K562 (cell line): ENCODE data around the gene UTP14C. TPM values are rescaled to one million over a fixed set of nuclear protein-coding genes. Genes with fewer than 3 reads are reported as not detected.

ENCODE experiments used
- BACH1 ChIP-seq: fragments of 200-800 bp; sonication (Bioruptor generic); IDR thresholded peaks from 2 replicates; pipeline ENCODE4 v1.6.1; 2016; ENCODE audit warnings: missing genetic modification characterization, missing compliant biosample characterization
- ILK ChIP-seq: fragments of 450-650 bp; IDR thresholded peaks from 2 replicates; pipeline ENCODE4 v1.6.1; 2016; ENCODE audit warnings: missing genetic modification characterization, low read depth, mild to moderate bottlenecking, missing compliant biosample characterization, moderate library complexity, borderline replicate concordance
- RBM39 ChIP-seq: fragments of 200-400 bp; formaldehyde crosslinking; optimal IDR thresholded peaks from 2 replicates; pipeline ENCODE3; 2018; ENCODE audit warnings: low read depth, low read length
- TCF3 ChIP-seq: sonication (generic); formaldehyde crosslinking; IDR thresholded peaks from 2 replicates; pipeline ENCODE4 v1.4.0; 2020; ENCODE audit warnings: mild to moderate bottlenecking, missing genetic modification reagents
- polyA plus RNA-seq, 8 experiments: library from polyadenylated mRNA; depleted of rRNA in 4 of 8; stranded (reverse) in 5 of 8; unstranded in 3 of 8; fragments of >200 nt; fragmentation: Nextera tagmentation in 2 of 8; fragmentation: Illumina TruSeq in 1 of 8; extraction: Ambion mirVana in 2 of 8; extraction: Trizol in 1 of 8; gene quantifications; 2 replicates each; pipeline versions ENCODE4 v1.2.1 to v1.2.3, GENCODE V29; 2011 to 2014; ENCODE audit warnings: inconsistent platforms in 1 of 8, missing spikeins in 1 of 8
- total RNA-seq, 7 experiments: library from RNA; depleted of rRNA in 6 of 7; stranded (reverse); fragments of >200 nt in 6 of 7; fragmentation: Illumina TruSeq in 2 of 7; extraction: Trizol in 2 of 7; gene quantifications; 2 replicates each; pipeline versions ENCODE4 v1.2.1 to v1.2.3, GENCODE V29; 2011 to 2021; ENCODE audit warnings: low replicate concordance in 1 of 7
- TF ChIP-seq, protein P1 (sequence below), 2 experiments: fragments of 450-650 bp in 1 of 2; IDR thresholded peaks; 2 replicates each; pipeline ENCODE4 v1.6.1; 2011 to 2017; ENCODE audit warnings: low read depth in 2 of 2, antibody characterized with exemption in 1 of 2, borderline replicate concordance in 1 of 2, low read length in 1 of 2, mild to moderate bottlenecking in 1 of 2, mixed read lengths in 1 of 2; ENCODE audit not compliant: control insufficient read depth in 1 of 2
- TF ChIP-seq, protein P2 (sequence below): fragments of 450-650 bp; formaldehyde crosslinking; IDR thresholded peaks from 2 replicates; pipeline ENCODE4 v1.4.0; 2020; ENCODE audit warnings: mild to moderate bottlenecking, moderate library complexity
- TF ChIP-seq, protein P3 (sequence below), 2 experiments: fragments of 450-650 bp in 1 of 2; sonication (generic) in 1 of 2; formaldehyde crosslinking in 1 of 2; IDR thresholded peaks; 2 replicates each; pipeline versions ENCODE4 v1.7.1 to v1.9.0; 2016 to 2022; ENCODE audit warnings: inconsistent platforms in 1 of 2, mild to moderate bottlenecking in 1 of 2, missing genetic modification reagents in 1 of 2
- TF ChIP-seq, protein P4 (sequence below): fragments of 450-650 bp; IDR thresholded peaks from 2 replicates; pipeline ENCODE4 v1.6.1; 2016; ENCODE audit warnings: missing biosample characterization, missing genetic modification characterization

Gene UTP14C
- total and polyA plus RNA-seq, 9 of the 15 experiments (the other 6 are each of a cell fraction or from before 2014, with no cell fraction given) = 3.4 to 10.3 (median 6.0) TPM

DNA sequence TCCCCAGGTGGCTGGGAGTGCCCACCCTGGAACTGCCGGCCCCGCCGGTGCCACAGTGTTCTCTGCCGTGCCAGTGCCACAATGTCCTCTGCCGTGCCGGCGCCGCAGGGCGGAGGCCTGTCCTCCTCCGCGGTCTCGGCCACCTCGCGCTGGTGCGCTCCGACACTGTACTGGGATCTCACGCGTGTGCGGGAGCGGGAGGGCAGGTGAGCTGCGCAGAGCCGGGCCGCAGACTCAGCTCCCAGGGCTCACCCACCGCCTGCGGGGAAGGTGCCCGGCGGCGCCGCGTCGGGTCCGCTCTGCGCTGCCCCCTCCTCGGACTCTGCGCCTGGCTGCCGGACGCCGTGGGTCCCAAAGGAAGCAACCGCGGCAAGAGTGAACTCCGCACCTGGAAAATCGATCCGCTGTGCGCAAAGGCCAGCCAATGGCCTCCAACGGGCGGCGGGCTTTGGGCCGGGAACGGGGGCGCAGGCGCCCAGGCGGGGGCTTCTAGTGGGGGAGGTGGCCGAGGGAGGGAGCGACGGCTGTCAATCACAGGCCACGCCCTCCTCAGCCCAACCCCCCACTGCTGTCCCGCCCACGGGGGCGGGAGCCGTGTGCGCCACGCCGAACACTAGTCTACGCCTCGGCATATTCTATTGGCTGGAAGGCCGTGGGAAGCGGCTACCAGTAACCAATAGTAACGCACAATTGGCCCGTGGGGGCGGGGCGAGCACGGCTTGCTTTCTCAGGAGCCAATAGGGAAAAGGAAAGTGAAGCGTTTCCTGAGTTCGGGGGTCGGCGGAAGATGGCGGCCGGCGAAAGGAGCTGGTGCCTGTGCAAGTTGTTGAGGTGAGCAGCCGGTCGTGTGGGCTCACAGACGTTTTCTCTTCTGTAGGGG, 12.6 kb upstream of the UTP14C start, which contains the start of gene ALG11 (continued):
- TF ChIP-seq, protein P1, sequence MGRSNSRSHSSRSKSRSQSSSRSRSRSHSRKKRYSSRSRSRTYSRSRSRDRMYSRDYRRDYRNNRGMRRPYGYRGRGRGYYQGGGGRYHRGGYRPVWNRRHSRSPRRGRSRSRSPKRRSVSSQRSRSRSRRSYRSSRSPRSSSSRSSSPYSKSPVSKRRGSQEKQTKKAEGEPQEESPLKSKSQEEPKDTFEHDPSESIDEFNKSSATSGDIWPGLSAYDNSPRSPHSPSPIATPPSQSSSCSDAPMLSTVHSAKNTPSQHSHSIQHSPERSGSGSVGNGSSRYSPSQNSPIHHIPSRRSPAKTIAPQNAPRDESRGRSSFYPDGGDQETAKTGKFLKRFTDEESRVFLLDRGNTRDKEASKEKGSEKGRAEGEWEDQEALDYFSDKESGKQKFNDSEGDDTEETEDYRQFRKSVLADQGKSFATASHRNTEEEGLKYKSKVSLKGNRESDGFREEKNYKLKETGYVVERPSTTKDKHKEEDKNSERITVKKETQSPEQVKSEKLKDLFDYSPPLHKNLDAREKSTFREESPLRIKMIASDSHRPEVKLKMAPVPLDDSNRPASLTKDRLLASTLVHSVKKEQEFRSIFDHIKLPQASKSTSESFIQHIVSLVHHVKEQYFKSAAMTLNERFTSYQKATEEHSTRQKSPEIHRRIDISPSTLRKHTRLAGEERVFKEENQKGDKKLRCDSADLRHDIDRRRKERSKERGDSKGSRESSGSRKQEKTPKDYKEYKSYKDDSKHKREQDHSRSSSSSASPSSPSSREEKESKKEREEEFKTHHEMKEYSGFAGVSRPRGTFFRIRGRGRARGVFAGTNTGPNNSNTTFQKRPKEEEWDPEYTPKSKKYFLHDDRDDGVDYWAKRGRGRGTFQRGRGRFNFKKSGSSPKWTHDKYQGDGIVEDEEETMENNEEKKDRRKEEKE (IDR thresholded peaks at IDR 0.05; ENCODE audit: borderline replicate concordance in 1 of 2, control insufficient read depth in 1 of 2, low read depth in 2 of 2, low read length in 1 of 2) = no peak
- TF ChIP-seq, protein P2, sequence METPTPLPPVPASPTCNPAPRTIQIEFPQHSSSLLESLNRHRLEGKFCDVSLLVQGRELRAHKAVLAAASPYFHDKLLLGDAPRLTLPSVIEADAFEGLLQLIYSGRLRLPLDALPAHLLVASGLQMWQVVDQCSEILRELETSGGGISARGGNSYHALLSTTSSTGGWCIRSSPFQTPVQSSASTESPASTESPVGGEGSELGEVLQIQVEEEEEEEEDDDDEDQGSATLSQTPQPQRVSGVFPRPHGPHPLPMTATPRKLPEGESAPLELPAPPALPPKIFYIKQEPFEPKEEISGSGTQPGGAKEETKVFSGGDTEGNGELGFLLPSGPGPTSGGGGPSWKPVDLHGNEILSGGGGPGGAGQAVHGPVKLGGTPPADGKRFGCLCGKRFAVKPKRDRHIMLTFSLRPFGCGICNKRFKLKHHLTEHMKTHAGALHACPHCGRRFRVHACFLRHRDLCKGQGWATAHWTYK (CRISPR knock-in tag) = no peak
- TF ChIP-seq RBM39 (no peak), TCF3 (0 out of 2 replicates have a peak, but pooled peaks have one; percentile 6), ILK (tag) (no peak), BACH1 (no peak)
- TF ChIP-seq, protein P3, sequence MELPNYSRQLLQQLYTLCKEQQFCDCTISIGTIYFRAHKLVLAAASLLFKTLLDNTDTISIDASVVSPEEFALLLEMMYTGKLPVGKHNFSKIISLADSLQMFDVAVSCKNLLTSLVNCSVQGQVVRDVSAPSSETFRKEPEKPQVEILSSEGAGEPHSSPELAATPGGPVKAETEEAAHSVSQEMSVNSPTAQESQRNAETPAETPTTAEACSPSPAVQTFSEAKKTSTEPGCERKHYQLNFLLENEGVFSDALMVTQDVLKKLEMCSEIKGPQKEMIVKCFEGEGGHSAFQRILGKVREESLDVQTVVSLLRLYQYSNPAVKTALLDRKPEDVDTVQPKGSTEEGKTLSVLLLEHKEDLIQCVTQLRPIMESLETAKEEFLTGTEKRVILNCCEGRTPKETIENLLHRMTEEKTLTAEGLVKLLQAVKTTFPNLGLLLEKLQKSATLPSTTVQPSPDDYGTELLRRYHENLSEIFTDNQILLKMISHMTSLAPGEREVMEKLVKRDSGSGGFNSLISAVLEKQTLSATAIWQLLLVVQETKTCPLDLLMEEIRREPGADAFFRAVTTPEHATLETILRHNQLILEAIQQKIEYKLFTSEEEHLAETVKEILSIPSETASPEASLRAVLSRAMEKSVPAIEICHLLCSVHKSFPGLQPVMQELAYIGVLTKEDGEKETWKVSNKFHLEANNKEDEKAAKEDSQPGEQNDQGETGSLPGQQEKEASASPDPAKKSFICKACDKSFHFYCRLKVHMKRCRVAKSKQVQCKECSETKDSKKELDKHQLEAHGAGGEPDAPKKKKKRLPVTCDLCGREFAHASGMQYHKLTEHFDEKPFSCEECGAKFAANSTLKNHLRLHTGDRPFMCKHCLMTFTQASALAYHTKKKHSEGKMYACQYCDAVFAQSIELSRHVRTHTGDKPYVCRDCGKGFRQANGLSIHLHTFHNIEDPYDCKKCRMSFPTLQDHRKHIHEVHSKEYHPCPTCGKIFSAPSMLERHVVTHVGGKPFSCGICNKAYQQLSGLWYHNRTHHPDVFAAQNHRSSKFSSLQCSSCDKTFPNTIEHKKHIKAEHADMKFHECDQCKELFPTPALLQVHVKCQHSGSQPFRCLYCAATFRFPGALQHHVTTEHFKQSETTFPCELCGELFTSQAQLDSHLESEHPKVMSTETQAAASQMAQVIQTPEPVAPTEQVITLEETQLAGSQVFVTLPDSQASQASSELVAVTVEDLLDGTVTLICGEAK (IDR thresholded peaks at IDR 0.05) = peak; percentile 72
- TF ChIP-seq, protein P3 (CRISPR knock-in tag; IDR thresholded peaks at IDR 0.05) = no peak
- TF ChIP-seq, protein P4, sequence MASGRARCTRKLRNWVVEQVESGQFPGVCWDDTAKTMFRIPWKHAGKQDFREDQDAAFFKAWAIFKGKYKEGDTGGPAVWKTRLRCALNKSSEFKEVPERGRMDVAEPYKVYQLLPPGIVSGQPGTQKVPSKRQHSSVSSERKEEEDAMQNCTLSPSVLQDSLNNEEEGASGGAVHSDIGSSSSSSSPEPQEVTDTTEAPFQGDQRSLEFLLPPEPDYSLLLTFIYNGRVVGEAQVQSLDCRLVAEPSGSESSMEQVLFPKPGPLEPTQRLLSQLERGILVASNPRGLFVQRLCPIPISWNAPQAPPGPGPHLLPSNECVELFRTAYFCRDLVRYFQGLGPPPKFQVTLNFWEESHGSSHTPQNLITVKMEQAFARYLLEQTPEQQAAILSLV (tag) = no peak
